ENCODE data around the gene FMNL2.

DNA sequence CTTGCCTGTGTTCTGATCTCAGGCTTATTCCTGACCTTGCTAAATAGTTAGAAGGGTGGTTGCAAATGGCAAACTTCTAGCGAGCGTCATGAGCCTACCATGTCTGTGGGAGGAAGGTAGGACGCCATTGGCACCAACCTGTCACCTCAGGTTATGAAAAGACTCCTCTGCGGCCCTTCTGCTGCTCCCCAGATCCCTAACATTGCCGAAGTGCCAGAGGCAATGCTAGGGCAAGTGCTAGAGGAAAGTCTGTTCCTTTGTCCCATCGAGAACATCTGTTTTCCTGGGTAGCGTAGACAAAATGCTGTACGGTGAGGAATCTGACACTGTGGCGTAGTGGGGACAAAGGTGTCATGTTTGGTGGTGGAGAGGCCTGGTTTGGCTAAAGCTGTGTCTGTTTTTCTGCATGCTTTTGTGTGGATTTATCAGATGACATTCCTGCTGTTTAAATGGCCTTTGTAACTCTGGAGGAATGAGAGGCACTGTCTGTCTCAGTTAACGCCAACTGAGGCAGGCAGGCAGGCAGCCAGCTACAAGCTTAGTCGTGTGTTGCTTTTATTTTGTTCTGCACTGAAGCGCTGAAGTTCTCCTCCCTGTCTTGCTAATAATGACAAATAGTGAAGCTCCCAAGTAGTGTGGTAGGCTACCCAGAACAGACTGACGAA is 288.2 kb downstream of the FMNL2 start:
- TF ChIP-seq, protein P1, sequence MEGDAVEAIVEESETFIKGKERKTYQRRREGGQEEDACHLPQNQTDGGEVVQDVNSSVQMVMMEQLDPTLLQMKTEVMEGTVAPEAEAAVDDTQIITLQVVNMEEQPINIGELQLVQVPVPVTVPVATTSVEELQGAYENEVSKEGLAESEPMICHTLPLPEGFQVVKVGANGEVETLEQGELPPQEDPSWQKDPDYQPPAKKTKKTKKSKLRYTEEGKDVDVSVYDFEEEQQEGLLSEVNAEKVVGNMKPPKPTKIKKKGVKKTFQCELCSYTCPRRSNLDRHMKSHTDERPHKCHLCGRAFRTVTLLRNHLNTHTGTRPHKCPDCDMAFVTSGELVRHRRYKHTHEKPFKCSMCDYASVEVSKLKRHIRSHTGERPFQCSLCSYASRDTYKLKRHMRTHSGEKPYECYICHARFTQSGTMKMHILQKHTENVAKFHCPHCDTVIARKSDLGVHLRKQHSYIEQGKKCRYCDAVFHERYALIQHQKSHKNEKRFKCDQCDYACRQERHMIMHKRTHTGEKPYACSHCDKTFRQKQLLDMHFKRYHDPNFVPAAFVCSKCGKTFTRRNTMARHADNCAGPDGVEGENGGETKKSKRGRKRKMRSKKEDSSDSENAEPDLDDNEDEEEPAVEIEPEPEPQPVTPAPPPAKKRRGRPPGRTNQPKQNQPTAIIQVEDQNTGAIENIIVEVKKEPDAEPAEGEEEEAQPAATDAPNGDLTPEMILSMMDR (IDR thresholded peaks at IDR 0.05): no peak
- no peak for TF ChIP-seq POLR2A (IDR thresholded peaks at IDR 0.05)

Measured in heart left ventricle (tissue), 13 donors.